HFFc6 (cell line): ENCODE data around the gene GPD1. TPM values are rescaled to one million over a fixed set of nuclear protein-coding genes. Genes with fewer than 3 reads are reported as not detected.
A peak's percentile ranks its signal among the peaks of the same experiment; 100 is the strongest.

Experiments
- DNase-seq: peaks from one replicate; pipeline ENCODE4 v3.0.0-alpha.2; 2018
- H3K27ac Mint-ChIP-seq: 2 replicates; pipeline ENCODE4 v1.8.0; 2020; ENCODE audit warnings: mild to moderate bottlenecking, mixed read lengths
- H3K27me3 Mint-ChIP-seq: 2 replicates; pipeline ENCODE4 v1.8.0; 2021; ENCODE audit warnings: mild to moderate bottlenecking, moderate library complexity, mixed read lengths; ENCODE audit not compliant: insufficient read depth
- H3K36me3 Mint-ChIP-seq: 2 replicates; pipeline ENCODE4 v1.8.0; 2021; ENCODE audit warnings: low read depth, mixed read lengths
- H3K4me1 Mint-ChIP-seq: 2 replicates; pipeline ENCODE4 v1.8.0; 2020; ENCODE audit warnings: low read depth, mixed read lengths
- H3K4me3 Mint-ChIP-seq: 2 replicates; pipeline ENCODE4 v1.8.0; 2020; ENCODE audit warnings: mild to moderate bottlenecking, moderate library complexity, mixed read lengths
- H3K9me3 Mint-ChIP-seq: 2 replicates; pipeline ENCODE4 v1.8.0; 2020; ENCODE audit warnings: mild to moderate bottlenecking, mixed read lengths
- CTCF ChIP-seq: fragments of 200-600 bp; sonication (generic); IDR thresholded peaks from 2 replicates; pipeline ENCODE4 v1.5.0; 2021; ENCODE audit warnings: antibody characterized with exemption, mild to moderate bottlenecking
- total RNA-seq, 6 experiments: library from RNA; stranded (reverse); fragmentation: NEBNext Ultra II Directional; extraction: Animal tissue kit (Norgen Biotek cat#: 25700); gene quantifications; 2 replicates in 1 of 6; 3 replicates in 5 of 6; pipeline ENCODE4 v1.2.3, GENCODE V29; 2021

Gene GPD1
- total RNA-seq, 6 experiments from 2014 or later = 0.20 TPM; not detected in 5

- H3K4me1 Mint-ChIP-seq = peaks cover 26% of the 10 kb centered on the region
- H3K27me3 Mint-ChIP-seq = peaks cover 12% of the 10 kb centered on the region
- peaks cover 26% of the 10 kb centered on the region for H3K36me3 Mint-ChIP-seq
- peak; percentile 94 for TF ChIP-seq CTCF
- peak within 1 kb of the TSS; percentile 100 for H3K4me3 Mint-ChIP-seq
- peak within 1 kb of the TSS; percentile 100 for H3K27ac Mint-ChIP-seq
- peak; percentile 99 for DNase-seq
- no peaks in the 10 kb centered on the region for H3K9me3 Mint-ChIP-seq
Measured at GRCh38 chr12:50111693-50112455, 8.1 kb downstream of the GPD1 start, which contains the start of gene COX14. Gene COX14, plus strand, starts transcription at chr12:50112236. Its CDS starts 7,808 bp downstream, at chr12:50120044.

- Mint-ChIP-seq H3K27me3 (peaks cover 12% of the 10 kb centered on the region), H3K4me1 (peaks cover 26% of the 10 kb centered on the region), H3K36me3 (peaks cover 31% of the 10 kb centered on the region), H3K9me3 (no peaks in the 10 kb centered on the region), H3K4me3 (peak overlapping the region; percentile 100), H3K27ac (peak overlapping the region; percentile 100)
- no peak for TF ChIP-seq CTCF
- DNase-seq = peak; percentile 27
Measured at GRCh38 chr12:50112456-50113218, 8.8 kb downstream of the GPD1 start.

- Mint-ChIP-seq H3K4me3 (no peak overlapping the region), H3K27me3 (peaks cover 8% of the 10 kb centered on the region), H3K27ac (no peak overlapping the region), H3K4me1 (peaks cover 7% of the 10 kb centered on the region; the same call in 1 of the 2 replicates), H3K9me3 (no peaks in the 10 kb centered on the region), H3K36me3 (peaks cover 43% of the 10 kb centered on the region)
- TF ChIP-seq CTCF = no peak
- DNase-seq = no peak
Measured at GRCh38 chr12:50117057-50117622, 13.3 kb downstream of the GPD1 start.

GRCh38 chr12:50119387-50119786 is 15.6 kb downstream of the GPD1 start:
- H3K4me3 Mint-ChIP-seq = no peak overlapping the region
- no peak for DNase-seq
- H3K36me3 Mint-ChIP-seq = peaks cover 38% of the 10 kb centered on the region
- H3K27ac Mint-ChIP-seq = no peak overlapping the region
- H3K4me1 Mint-ChIP-seq = peaks cover 4% of the 10 kb centered on the region; the same call in 1 of the 2 replicates
- no peak for TF ChIP-seq CTCF
- no peaks in the 10 kb centered on the region for H3K9me3 Mint-ChIP-seq
- H3K27me3 Mint-ChIP-seq = peaks cover 5% of the 10 kb centered on the region

- no peak for DNase-seq
- no peaks in the 10 kb centered on the region for H3K4me1 Mint-ChIP-seq
- H3K27me3 Mint-ChIP-seq = peaks cover 5% of the 10 kb centered on the region
- H3K4me3 Mint-ChIP-seq = no peak overlapping the region
- H3K27ac Mint-ChIP-seq = no peak overlapping the region
- no peak for TF ChIP-seq CTCF
- H3K9me3 Mint-ChIP-seq = no peaks in the 10 kb centered on the region
- H3K36me3 Mint-ChIP-seq = peaks cover 33% of the 10 kb centered on the region
Measured at GRCh38 chr12:50120521-50120920, 16.7 kb downstream of the GPD1 start.
